ENCODE results near the gene CYSRT1. TPM values are rescaled to one million over a fixed set of nuclear protein-coding genes. Genes with fewer than 3 reads are reported as not detected.

Gene CYSRT1
- total RNA-seq, 1 donor from 2014 or later, result 1.4 TPM

DNA sequence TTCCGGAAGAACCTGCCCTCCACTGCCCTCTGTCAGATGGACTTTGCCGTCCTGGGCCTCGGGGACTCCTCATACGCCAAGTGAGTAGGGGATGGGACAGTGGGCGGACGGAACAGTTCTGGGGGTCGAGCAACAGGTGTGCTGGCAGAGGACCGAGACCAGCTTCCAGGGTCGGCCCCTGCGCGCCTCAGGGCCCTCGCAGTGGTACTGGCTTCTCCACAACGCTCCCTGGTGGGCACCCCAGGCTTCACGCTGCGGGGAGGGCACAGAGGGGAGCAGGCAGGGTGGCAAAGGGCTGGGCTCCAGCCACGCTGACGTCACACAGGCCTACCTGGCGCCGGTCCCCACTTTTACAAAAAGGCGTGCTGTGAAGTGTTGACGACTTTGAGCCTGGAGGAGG, 12.5 kb upstream of the CYSRT1 start:
- DNase-seq, result no peak

DNA sequence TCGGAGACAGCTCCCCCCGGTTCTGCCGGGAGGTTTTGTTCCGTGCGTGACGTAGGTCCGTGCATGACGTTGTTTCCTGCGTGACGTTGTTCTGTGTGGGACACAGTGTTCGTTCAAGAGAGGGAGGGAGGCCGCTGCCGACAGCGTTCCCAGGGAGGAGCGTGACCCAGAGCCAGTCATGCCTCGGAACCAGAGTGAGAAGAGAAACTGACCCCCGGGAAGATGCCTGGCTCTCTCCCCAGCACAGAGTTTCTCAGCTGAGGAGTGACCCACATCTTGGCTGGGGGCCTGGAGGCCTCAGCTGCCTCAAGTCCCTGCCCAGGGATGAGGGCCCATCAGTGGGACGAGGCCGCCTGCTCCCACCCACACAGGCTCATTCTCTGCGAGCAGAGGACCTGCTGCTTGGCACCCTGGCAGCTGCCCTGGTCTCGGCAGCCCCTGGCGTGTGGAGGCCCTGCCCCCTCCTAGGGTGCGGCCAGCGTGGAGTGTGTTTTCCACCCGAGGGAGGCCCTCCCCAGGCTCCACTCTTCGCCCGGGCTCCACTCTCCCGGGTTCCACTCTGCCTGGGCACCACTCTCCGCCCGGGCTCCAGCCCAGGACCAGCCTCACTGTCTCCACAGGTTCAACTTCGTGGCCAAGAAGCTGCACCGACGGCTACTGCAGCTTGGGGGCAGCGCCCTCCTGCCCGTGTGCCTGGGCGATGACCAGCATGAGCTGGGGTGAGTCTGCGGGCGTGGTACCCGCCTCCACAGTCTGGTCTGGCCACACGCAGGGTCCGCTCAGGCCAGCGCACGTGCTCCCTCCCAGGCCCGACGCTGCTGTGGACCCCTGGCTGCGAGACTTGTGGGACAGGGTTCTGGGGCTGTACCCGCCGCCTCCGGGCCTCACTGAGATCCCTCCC, 11.6 kb upstream of the CYSRT1 start:
- DNase-seq, result no peak

DNA sequence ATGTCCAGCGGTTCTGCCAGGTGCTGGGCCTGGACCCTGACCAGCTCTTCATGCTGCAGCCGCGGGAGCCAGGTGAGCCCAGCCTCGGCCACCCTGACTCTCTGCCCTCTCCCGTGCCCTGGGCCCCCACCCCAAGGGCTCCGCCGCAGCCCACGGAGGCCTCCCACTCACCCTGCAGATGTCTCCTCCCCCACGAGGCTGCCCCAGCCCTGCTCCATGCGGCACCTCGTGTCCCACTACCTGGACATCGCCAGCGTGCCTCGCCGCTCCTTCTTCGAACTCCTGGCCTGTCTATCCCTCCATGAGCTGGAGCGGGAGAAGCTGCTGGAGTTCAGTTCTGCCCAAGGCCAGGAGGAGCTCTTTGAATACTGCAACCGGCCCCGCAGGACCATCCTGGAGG, 10.4 kb upstream of the CYSRT1 start:
- DNase-seq, result no peak

DNA sequence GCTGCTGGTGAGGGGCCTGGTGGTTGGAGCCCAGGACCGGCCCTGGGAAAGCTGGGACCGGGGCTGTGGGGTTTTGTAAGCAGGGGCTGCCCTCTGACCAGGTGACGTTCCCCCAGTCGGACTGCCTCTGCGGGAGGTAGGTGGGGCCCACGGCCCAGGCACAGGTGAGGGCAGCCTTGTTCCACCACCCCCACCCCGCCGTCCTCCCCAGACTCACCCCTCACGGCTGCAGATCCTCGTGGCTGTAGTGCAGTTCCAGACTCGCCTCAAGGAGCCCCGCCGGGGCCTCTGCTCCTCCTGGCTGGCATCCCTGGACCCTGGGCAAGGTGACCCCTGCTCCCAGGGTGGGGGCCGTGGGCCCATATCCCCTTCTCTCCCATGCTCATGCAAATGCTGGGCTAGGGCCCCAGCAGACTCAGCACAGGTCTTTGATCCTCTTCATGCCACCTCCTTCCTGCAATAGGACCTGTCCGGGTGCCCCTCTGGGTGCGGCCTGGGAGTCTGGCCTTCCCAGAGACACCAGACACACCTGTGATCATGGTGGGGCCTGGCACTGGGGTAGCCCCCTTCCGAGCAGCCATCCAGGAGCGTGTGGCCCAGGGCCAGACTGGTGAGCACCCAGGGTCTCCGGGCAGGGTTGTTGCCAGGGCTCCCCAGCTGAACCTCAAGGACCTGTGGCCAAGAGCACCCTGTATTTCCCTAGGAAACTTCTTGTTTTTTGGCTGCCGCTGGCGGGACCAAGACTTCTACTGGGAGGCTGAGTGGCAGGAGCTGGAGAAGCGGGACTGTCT, 9.6 kb upstream of the CYSRT1 start:
- no peak for DNase-seq

DNA sequence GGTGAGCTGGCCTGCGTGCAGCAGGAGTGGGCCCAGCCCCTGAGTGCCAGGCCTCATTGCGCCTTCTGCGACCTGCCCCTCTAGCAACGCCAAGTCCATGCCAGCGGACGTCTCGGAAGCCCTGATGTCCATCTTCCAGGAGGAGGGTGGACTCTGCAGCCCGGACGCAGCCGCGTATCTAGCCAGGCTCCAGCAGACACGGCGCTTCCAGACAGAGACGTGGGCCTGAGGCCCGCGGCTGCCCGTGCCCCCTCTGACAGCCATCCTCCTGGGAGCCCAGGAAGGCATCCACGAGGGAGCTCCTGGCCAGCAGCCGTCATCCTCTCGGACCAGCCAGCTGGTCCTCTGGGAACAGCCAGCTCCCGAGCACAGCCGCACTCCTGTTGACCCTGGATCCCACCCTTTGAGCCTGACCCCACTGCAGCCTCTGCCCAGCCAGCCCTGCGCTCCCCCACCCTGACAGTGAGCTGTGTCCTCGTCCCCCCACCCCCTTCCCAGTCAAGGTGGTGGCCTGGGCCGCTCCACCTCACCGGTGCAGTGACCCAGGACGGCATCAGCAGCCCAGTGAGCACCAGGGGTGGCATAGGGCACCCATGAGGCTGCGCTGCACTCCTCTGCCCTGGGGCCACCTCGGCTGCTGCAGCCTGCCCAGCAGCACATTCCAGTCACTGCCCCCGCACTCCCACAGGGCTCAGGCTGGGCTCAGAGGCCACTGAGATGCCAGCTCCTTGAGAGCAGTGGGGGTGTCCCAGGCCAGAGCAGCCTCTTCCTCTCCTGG, 8.6 kb upstream of the CYSRT1 start:
- DNase-seq, result no peak

DNA sequence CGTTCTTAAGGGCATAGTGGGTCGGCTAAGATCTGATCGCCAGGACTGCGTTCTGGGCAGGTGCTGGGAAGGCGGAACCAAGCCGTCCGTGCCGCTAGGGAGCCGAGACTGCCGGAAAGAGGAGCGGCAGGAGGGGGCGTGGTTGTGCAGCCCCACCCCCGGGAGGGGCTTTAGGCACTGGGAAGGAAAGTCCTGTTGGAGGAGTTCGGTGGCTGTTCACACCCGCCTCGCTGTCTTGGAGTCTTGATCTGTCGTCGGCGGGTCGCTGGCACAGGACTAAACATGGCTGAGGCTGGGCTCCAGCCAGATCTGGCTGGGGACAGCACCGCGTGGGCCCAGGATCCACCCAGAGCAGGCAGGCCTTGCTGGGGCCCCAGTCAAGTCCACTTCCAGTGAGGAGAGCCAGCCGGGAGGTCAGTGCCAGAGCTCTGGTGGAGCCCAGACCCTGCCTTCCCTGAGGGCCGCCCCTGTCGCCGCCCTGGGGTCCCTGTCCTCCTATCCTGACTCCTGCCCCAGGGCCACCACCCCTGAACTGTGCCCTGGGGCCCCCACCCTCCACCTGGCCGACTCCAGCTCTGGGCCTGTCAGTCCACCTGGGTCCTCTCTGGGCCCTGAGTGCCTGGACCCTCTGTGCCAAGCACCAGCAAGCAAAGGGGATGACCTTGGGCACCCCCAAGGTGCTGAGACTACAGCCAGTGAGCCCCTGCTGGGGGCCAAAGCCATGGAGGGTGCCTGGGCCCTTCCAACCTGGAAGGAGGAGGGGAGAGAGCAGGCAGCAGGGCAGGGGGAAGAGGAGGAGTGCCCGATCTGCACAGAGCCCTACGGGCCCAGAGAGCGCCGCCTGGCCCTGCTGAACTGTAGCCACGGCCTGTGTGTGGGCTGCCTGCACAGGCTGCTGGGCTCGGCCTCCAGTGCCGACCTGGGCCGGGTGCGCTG, 7.4 kb upstream of the CYSRT1 start:
- DNase-seq, result no peak

DNA sequence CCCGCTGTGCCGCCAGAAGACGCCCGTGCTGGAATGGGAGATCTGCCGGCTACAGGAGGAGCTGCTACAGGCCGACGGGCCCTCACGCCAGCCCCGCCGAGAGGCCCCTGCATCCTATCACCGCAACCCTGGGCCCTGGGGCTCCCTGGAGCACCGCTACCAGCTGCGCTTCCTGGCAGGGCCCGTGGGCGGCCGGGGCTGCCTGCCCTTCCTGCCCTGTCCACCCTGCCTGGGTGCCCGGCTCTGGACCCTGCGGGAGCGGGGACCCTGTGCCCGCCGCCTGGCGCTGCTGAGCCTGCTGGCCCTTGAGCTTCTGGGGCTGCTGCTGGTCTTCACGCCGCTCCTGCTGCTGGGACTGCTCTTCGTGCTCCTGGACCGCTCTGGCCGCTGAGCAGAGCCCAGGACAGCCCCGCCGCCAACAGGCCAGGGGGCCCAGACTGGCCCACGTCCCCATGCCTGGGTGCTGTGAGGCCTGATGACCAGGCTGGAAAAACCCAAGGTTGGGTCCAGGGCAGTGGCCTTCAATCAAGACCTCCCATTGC, 6.7 kb upstream of the CYSRT1 start:
- DNase-seq, result no peak

DNA sequence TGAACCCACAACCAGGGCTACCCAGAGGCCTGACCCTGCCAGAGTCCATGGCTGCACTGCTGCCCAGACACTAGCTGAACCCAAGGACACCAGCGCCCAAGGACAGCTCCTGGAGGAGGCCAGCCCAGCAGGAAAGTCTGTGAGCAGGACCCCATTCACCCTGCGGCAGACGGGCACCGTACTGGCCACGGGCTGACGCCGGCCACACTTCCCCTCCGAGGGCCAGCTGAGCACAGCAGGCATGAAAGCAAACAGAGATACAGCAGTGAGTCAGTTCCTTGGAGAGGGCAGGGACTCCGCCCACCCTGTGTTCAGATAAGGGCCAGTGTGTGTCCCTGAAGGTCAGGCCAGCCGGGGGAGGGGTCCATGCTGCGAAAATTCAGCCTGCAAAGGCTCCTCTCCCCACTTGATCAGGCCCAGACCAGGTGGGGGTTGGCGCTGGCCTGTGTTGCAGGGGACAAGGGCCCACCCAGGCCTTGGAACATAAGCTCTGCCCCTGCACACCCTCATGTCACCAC, 6.2 kb upstream of the CYSRT1 start:
- DNase-seq, result no peak

DNA sequence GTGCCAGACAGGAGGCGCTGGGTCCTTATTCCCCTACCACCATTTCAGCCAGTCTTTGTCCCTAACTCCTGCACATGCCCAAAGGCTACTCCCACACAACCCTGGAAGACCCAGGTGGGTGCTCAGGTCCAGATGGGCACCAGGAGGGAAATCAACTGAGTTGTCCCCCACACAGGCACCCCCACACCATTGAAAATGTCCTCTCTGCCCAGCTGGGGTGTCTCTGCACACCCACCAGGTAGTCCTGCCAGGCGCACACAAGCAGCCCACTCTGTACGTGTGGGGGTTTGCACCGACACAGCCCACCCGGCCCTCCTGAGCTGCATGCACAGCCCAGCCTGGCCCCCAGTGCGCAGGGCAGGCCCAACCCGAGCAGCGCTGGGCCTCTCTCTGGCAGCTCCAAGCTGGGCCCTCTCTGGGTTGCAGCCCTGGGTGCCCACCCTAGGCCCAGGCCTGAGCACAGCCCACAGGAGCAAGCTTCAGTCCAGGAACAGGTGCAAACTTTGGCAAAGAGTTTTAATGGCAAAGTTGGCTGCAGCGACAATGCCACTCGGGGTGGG, 5.1 kb upstream of the CYSRT1 start:
- no peak for DNase-seq

DNA sequence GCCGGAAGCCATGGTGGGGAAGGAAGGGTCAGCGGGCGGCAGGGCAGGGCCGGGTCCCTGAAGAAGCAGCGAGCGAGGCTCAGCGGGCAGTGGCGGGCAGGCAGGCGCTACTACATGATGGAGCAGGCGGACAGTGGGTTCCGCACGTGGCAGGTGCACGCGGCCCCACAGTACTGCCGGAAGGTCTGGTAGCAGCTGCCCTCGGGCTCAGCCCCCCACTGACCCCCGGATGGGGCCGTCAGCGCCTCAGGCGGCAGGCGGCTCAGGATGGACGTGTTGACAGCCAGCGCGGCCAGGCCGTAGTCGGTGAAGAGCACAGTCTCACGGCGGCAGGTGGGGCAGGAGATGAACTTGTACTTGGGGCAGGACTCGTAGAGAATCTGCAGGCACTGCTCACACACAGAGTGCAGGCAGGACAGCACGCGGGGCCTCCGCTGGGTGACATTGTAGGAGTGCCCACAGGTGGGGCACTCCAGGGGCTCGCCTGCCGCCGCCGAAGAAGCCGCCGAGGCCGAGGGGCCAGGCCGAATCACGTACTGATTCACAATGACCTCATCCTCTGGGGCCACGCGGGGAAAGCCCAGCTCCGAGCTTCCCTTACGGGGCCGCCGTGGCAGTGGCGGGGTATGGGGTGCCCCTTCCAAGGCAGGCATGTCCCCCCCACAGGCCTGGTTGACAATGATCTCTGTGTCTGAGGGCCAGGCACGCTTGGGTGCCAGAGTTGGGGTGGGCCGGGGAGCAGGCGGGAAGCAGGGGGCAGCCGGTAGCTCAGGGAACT, 4.5 kb upstream of the CYSRT1 start:
- no peak for DNase-seq

DNA sequence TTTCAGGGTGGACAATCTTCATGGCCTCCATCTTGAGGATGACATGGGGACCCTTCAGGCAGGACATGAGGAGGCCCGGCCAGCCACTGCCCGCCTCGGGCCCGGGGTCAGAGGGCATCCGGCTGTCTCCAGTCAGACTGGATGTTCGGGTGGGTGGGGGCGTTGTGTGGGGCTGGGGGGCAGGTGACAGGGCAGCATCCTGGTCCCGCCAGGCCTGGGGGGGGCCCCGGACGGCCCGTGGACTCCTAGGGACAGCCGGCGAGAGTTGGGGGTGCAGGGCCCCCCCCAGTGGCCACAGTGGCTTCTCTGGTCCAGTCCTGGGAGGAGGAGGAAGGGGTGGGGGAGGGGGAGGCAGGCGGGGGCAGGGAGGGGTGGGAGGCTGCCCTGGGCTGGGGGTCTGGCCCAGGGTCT, 3.9 kb upstream of the CYSRT1 start:
- no peak for DNase-seq

DNA sequence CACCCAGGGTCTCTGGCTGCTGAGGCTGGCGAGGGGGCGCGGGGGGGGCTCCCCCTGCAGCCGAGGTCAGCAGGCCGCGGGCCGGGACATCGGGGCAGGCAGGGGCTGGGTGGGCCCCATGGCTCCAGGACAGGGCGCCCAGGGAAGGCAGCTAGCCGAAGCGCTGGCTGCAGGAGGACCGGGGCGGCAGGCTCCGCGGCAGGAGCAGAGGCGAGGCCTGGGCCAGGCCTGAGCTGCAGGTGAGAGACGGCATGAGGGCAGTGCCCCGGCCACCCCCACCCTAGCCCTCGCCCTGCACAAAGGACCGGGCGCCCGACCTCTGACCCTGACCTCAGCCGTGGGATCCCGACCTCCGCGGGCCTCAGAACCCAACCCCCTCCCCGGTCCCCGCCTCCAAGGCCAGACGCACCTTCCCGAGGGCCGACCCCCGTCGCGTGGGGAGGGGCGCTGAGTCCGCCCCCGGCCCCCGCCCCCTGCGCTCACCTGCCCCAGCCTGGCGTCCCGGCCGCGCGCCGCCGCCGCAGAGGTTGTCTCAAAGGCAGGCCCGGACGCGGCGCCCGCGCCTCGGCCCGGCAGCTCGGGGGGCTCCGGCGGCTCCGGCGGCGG, 3.4 kb upstream of the CYSRT1 start:
- no peak for DNase-seq

DNA sequence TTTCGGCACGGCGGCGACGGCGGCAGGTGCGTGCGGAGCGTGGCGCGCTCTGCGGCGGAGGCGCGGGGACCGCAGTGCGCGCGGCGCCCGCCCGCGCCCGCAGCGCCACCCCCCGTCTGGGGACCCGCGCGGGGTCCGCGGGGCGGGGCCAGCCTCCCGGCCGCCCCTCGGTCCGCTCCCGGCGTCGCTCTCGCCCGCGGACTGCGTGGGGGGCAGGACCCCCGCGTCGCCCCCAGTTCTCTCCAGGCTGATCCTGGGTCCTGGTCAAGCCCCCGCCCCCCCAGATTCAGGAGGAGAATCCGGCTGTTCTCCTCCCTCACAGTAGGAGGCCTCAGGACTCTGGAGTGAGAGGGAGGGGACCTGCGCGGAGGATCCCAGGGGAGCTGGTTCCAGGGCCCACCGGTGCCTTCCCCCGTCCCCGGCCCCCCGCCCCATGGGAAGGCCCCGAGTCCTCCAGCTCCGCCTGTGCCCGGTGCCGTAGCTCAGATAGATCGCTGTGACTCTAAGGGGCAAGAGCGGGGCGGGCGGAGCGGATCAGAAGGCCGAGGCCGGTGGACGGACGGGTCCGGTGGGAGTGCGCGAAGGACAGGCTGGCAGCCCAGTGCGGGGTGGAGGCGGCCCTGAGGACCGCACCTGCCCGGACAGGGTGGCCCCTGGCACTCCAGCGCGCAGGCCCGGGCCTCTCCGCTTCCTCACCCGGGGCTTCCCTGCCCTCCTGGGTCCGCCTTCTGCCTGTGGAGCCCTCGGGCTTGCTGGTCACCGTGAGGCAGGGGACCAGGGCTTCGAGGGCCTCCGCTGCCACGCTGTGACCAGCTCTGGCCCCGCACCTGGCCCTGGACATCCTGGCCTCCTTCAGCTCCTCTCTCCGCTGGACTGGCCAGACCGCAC, 2.5 kb upstream of the CYSRT1 start, which contains the start of gene RNF208:
Gene RNF208 (minus strand): TSS at position 51 of the 888 bp plus-strand sequence. CDS start 1,028 bp downstream, outside the sequence.
- no peak for DNase-seq

DNA sequence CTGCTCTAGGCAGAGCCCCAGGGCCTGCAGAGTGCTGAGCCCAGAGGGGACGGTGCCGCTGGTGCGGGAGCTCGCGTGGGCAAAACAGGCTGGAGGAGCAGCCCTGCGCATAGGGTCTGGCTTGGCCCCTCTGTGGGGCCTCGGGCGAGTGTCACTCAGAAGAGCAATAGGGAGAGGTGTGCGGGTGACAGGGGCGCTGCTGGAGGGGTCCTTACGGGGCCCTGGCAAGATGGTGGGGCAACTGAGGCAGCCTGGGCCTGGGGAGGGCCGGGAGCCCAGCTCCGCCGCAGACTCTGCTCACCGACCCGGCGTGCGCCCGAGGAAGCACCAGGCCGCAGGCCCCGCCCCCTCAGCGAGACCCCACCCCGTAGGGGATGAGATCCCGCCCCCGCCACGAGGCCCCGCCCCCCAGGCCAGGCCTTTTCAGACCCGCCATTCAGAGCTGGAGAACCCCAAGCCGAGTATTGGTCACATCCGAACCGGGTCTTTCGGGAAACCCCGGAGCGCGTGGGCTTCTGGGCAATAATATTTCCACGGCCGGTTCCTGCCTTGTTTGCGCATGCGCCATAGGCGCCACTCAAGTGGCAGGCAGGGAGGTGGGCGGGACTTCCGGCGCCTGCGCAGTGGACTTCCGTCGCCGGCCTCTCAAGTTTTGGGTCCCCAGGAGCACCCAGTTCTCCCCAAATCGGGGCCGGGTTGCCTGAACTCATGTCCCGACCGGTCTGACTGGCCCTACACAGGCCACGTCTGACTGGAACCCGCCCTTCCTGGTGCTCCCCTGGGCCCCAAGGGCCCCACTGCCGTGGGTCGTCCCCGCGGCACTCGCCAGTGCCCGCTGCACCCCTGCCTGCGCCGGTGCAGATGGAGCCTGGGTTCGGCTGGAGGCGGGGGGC, 1.6 kb upstream of the CYSRT1 start:
- peak; percentile 96 for DNase-seq

DNA sequence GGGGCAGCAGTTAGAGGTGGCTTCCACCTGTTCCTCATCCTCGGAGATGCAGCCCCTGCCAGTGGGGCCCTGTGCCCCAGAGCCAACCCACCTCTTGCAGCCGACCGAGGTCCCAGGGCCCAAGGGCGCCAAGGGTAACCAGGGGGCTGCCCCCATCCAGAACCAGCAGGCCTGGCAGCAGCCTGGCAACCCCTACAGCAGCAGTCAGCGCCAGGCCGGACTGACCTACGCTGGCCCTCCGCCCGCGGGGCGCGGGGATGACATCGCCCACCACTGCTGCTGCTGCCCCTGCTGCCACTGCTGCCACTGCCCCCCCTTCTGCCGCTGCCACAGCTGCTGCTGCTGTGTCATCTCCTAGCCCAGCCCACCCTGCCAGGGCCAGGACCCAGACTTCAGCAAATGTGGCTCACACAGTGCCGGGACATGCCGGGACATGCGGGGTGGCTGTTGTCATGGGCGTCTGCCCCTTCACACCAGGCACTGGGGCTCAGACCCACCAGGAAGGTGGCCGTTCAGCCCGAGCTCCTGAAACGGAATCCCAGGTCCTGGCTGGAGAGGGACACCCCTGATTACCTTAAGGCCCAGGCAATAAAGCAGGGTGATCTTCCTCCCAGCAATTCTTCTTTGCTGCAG, 841 bp downstream of the CYSRT1 start:
- DNase-seq, result no peak

DNA sequence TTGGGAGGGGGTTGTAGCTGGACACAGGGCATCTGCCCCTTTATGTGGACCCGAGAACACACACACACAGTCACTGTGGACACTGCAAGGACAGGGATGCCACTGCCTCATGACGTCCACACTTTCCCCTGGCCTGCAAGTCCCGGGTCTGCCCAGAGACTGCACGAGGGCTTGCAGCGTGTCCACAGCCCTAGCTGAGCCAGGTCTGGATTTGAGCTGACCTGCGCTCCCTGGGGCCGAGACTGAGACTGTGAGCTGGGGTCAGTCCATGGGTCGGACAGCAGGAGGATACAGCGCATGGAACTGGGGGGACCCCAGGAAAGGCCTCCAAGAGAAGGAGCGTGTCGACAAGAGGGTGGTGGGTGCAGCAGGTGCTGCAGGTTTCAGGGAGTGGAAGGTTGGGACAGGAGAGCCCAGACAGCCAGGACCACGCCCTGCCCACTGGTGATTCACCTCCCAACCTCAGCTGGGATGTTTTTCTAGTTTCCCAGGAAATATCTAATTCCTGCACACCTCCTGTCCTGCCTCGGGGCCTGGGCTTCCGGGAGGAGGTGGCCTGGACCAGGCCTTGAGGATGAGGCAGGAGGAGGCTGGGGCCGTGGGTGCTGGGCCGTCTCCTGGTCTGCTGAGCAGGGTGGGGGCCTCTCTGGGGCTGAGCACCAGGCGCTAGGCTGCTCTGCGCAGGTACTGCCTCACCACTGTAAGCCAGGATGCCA, 1.5 kb downstream of the CYSRT1 start:
- DNase-seq, result no peak
